NCI-H82 (cell line): ENCODE results near the gene RORB.

Experiments
- DNase-seq: peaks from one replicate; lab custom pipeline; 2025; lab: John Stamatoyannopoulos, UW

The RORB gene

DNA sequence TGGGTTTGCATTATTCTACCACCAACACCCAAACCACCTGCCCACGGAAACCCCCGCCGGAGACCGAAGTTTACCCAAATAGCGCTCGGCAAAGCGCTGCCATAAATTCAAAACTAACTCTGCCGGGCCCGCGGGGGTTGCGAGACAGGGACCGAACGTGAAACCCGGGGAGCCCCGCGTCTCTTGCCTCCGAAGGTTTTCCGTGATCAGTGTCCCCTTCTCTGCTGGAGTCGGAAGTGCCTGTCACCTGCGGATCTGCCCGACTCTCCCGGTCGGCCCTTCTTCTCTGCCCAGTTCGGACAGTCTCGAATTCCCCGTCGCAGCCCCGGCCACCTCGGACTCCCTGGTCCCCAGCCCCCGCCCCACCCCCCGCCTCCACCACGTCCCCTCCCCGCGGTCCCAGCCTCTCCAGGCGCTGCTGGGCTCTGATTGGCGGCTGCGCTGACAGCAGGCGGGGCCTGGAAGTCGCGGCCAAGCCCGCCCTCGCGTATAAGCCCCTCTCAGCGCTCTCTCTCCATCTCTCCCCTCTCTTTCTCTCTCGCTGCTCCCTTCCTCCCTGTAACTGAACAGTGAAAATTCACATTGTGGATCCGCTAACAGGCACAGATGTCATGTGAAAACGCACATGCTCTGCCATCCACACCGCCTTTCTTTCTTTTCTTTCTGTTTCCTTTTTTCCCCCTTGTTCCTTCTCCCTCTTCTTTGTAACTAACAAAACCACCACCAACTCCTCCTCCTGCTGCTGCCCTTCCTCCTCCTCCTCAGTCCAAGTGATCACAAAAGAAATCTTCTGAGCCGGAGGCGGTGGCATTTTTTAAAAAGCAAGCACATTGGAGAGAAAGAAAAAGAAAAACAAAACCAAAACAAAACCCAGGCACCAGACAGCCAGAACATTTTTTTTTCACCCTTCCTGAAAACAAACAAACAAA is at the start of gene RORB:
TSS of gene RORB (plus strand) at position 517 of the 929 bp plus-strand sequence. CDS start 642 bp downstream, outside the sequence.
- peak; percentile 91 for DNase-seq

DNA sequence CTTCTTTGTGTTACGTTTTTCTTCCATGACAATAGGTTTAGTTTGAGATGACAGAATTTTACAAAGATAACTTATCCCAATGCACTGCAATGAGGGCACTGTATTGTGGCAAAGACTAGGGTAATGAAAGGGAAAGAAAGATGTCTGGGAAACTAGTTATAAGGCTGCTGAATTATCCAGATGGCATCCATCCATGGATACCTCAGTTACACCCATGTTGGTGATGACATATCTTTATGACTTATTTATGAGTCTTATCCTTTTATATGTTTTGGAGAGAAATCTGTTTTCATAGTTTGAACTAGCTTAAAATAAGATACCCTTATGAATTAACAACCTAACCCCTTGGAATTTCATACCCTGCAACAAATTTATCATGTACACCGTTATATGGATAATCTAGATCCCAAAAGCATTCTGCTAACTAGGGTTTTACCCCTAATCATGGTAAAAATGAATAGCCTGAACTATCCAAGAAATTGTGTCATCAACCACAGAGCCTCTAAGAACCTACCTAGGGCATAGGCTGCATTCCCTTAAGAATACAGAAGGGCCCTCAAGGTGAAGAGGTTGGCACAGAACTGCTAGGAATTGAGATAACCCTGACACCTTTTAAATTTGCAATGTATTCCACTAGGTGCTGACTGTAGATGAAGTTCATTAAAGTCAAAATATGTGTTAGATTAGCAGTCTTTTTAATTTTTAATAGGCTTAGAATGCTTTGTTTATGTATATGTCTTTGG is 49.5 kb upstream of the RORB start:
- DNase-seq = no peak

DNA sequence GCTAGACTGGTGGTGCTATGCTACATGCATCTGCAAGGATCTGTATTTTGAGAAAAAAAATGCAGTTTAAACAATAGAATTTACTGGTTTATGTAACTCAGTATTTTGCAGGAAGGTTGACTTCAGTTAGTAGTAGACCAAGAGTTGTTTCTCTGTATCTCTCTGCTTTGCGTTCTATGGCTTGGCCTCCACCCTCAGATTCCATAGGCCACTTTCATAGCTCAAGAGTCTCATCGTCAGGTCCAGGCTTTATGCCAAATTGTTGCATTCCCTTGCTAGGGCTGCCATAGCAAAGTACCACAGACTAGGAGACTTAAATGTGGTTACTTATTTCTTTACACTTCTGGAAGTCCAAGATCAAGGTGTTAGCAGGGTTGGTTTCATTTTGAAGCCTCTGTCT is 48.1 kb upstream of the RORB start:
- DNase-seq = no peak

DNA sequence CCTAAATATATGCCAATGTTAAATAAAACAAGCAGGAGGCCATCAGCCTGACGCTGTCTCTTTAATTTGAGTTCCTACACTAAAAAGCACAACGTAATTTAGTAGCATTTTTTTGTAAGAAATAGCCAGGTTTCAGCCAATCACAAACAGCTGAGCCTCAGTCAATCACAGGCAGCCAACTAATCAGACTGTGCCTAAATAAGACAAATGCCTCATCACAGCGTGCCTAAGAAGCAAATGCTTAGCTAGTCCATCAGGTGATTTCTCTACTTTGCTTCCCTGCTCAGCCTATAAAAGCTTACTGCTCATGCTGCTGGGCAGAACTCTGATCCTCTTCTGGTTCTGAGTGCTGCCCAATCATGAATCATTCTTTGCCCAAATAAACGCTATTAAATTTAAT is 38.3 kb upstream of the RORB start:
- DNase-seq = peak; percentile 25

DNA sequence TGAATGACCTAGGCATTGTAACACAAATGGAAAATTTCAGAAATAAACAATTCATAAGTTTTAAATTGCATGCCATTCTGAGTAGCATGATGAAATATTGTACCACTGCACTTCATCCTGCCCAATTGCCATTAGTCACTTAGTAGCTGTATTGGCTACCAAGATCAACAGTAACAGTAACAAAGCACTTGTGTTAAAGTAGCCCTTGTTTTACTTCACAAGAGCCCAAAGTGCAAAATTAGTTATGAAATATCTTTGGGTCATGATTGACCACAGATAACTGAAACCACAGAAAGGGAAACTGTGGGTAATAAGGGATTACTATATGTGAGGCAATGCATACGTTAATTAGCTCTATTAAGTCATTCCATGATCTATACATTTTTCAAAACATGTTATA is 33.3 kb upstream of the RORB start:
- no peak for DNase-seq

DNA sequence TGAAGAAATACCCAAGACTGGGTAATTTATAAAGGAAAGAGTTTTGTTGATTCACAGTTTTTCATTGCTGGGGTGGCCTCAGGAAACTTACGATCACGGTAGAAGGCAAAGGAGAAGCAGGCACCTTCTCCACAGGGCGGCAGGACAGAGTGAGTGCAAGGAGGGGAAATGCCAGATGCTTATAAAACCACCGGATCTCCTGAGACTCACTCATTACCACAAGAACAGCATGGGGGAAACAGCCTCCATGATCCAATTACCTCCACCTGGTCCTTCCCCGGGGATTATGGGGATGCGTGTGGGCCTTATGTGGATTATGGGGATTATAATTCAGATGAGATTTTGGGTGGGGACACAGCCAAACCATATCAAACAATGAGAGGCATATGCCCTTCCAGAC is 18.5 kb upstream of the RORB start:
- peak; percentile 93 for DNase-seq

DNA sequence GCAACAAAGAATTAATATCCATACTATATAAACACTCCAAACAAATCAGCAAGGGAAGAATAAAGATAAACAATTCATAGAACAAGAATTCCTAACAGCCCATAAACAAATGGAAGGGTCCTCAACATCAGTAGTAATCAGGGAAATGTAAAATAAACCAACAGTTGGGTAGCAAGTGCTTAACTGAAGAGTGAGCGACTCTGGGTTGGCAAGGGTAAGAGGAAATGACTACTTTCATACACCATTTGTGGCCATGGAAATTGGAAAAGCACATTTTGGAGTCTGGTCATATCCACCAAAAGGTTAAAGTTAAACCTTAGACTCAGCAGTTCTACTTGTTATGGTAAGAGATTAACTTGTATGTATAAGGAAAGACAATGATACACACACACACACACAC is 17.4 kb upstream of the RORB start:
- no peak for DNase-seq

DNA sequence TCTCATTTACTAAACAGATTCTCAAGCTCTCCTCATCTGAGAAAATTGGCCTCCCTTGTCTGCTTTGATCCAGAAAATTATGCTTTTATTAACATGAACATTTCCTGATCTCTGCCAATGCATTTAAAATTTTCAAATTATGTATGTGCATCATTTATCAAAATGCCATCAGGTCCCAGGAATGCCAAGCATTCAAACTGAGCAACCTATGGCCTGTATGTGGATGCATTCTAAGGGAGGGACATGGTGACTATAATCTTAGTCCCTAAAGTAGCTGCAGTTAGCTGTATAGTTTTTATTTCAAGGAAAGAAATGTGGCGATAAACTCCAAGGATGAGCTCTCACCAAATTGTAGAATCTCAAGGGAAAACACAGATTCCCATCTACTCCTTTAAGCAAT is 9.7 kb upstream of the RORB start:
- no peak for DNase-seq

DNA sequence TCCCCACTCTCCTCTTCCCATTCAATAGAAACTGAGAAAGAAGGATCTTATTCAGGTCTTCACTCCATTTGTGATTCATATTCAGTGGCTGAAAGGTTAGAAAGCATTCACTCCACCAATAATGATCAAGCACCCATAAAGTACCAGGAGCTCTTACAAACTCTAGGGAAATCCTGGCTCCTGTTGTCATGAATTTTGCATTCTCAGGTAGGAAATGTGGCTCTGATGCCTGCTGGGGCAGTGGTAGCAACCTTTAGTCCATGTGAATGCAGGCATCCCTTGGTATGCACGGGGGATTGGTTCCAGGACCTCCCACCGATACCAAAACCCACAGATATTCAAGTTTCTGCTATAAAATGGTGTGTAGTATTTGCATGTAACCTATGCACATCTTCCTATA is 3.6 kb upstream of the RORB start:
- DNase-seq = no peak

DNA sequence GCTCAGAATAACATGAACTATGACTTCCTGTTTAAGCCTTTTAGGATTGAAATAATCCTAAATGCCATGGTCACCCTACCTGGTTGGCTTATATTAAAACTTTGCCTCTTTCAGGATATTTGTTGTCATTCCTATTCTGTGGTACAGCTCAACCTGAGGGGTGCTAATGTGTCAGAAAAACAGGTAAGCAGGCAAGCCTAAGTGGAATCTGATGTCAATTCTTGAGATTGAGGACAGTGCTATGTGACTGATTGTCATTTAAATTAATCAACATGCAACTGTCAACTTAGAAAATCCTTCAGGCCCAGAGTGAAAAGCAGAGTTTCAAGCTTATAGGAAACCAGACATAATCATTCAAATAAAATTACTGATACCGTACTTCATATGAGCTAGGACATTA is 2.6 kb upstream of the RORB start:
- DNase-seq = no peak

DNA sequence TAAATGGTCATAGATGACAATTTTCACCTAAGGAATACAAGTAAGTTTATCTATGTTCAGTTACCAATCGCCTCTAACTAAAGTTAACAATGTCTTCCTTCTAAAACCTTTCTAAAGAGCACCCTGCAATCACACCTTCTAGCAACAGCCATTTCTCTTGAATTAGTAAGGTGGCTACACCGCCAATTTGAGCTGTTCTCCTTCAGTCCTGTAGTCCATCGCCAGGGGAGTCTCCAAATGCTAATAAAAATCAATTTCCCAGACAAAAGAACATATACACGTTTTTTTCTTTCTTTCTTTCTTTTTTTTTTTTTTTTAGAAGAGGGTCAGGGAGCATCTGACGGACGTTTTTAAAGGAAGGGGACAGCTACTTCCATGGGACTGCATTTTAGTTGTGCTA is 729 bp upstream of the RORB start:
- DNase-seq = peak; percentile 28

DNA sequence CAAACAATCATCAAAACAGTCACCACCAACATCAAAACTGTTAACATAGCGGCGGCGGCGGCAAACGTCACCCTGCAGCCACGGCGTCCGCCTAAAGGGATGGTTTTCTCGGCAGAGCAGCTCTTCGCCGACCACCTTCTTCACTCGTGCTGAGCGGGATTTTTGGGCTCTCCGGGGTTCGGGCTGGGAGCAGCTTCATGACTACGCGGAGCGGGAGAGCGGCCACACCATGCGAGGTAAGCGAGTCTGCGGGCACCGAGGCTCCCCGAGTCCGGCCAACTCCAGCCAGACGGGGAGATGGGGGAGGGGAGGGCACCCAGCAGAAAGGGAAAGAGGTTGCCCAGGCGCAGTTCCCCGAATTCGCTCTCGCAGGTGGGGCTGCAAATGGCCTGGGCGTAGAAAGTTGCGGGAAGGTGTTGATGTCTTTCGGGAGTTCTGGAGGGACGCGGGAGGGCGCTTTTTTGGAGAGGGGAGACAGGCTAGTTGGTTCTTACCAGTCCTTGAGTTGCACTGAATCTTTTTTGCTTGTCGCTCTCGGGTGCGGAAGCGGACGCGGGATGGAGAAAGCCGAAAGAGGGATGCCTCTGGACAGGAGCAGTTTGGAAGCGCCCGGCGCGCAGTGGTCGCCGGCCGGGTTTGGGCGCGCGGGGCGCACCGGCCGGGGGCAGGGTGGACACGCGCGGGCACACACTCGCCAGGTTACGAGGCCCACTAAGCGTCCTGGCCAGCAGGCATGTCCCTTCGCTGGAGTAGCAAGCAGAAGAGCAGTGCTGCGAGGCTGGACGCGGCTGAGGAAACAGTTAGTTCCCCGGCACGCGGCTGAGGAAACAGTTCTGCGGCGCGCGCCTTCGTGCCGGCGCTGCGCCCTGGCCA is 849 bp downstream of the RORB start:
- peak; percentile 54 for DNase-seq

DNA sequence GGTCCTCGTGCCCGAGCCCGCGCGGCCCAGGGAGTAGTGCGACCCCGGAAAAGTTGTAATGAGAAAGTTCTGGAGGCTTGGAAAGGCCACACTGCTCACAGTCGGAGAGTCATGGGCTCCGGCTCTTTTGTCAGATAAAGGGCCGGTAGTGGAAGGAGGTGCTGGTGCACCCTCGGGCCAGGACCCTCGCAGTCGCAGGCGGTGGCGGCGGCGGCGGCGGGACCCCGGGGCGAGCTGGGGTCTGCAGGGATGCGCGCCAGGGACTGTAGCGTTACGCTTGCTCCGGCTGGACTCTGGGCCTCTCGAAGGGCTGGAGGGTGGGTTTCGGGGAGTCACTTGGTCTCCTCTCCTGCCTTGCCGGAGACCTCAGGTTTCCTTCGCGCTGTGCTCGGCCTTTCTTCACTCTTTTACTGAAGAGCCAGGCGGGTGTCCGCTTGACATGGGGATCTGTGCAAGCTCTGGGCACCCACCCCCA is 1.5 kb downstream of the RORB start:
- DNase-seq = no peak

DNA sequence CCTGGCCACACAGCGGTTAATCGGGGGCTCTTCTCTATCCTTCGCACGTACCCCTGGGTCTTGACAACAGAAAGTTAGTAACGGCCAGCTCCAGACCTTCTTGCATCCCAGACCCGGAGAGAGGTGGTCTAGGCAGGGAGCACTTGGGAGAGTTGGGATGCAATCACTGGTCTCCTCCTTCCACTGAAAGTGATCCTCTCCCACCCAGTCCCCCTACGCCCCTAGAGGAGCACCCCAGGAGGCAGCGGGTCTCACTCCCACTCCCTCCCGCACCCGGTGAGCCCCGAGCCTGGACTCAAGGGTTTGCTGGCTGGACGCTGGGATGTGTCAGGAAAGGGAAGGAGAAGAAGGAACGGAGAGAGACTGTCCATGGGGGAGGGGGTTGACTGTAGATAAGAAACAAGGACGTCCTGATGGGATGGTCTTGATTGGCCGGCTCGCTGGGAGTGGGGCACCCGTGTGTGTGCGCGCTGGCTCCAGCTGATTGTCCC is 2.0 kb downstream of the RORB start:
- DNase-seq = no peak

DNA sequence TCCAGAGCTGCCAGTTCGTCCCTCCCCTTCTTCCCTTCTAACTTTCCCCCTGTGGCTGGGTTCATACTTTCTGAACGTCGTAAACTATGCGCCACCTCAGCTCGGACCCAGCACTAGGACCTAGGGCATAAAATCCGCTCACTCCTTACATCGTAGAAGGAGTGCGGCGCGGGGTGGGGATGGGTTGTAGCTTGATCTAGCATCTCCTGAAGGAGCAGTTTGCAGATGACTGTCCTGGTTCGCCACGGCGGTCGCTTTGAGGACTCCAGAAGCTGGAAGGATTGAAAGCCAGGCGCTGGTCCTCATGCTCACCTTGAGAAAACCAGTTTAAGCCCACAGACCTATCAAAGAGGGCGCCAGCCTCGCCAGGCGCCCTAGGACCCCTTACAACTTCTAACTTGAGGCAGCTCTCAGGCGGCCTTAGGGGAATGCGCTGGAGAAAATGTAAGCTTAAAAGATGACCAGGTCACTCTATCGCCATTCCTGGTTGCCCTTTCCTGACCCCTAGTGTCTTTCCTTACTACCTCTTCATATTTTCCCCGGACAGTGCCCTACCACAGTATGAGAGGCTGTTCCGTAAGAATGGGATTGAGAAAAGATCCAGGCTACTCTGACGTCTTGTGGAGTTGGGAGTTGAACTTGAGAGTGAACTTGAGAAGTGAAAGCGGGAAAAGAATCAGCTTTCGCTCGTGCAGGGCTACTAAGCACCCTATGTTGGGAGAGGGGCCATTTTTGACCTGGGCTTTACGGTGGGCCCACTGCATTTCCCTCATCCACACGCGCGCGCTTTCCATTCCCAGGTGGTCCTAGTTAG is 2.8 kb downstream of the RORB start:
- no peak for DNase-seq

DNA sequence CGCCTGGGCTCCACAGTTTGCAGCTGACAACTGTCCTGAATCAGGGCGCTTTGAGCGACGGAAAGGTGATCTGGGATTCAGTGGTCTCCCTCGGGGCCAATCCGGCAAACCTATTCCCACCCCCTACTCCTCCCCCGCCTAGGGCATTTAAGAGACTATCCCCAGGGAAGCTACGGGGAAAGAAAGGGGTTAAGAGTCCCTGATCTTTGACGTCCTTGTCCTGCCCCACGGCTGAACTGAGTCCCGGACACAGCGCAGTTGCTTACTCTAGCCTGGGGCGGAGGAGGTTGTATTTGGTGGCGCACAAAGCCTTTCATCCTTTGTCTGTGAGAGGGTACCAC is 3.4 kb downstream of the RORB start:
- no peak for DNase-seq

DNA sequence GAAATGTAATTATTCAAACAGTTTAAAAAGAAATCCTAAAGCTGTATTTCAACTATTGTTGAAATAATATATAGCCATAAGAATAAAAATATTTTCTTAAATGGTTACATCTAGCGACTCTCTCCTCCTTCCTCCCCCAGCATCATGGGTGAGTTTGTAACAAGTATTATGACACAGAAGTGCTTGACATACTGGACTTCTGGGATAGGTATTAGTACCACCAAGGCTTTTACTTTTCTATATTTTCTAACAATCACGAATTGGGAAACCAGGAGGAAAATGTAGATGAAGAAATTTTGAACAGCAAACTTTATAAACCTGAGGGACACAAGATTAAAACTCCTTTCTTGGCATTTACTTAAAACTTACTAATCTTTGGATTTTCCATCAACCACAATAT is 4.4 kb downstream of the RORB start:
- no peak for DNase-seq

DNA sequence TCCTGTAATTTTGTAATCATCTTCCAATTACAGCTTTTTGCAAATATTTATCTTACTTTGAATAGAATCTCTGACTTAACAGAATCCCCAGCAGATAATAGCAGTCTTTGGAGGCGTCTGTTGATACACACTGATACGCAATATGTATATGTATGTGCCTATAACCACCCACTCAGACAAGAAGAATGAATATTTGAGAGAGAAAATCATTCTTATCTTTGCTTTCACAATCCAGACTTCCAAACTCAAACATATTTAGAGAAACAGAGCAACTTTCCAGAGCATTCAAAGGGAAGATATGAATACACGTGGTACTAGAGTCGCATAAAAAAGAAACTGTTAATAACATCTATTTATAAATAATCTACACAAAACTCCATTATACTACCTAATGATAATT is 6.1 kb downstream of the RORB start:
- DNase-seq = no peak

DNA sequence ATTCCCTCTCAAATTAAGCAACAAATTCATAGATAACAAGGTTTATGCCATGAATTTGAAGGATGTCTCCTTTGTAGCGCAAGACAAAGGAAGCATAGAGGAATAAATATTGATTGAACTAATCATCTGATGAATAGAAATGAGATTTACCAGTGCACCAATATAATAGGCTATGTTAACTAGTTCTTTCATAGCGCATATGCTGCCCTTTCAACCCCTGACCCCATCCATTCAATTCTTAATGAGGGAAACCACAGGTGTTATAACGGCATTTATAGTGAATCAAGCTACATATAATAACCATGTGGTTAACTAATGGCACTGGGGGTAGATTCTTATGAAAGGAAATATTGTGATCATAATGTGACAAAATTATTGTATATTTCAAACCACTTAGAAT is 6.5 kb downstream of the RORB start:
- DNase-seq = no peak

DNA sequence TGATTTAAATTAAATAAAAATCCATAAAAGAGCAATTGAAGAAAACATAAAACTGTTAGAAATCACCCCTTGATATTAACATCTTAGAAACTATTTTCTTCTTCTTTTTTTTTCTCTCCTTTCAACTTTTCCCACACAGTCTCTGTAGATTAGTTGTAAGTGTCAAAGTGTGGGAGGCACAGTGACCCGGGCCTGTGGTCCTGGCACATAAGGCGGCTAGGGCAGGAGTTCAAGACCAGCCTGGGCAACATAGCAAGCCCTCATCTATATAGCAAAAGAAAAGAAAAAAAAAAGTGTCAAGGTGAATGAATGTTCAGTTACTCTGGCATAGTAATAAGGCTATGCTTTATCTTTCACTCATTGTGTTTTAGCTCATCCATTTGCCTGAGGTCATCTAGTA is 14.2 kb downstream of the RORB start:
- DNase-seq = no peak

DNA sequence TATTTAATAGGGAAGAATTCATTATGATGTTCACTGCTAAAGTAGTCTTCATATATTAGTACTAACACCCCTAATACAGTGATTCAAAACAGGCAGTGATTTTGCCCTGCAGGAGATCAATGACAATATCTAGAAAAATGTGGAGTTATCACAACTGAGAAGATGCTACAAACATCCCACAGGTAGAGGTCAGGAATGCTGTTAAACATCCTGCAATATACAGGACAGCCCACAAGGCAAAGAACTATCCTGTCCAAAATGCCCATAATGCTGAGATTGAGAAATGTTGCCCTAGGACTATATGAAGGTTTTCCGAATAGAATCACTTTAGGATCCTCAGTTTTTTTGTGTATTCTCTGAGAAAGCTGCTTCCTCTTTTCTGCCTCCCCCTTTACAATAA is 15.3 kb downstream of the RORB start:
- no peak for DNase-seq
